Left ventricle myocardium superior (tissue), 1 donor: Measurements from ENCODE around the gene SCN4B. TPM values are rescaled to one million over a fixed set of nuclear protein-coding genes. Genes with fewer than 3 reads are reported as not detected.

Experiments
- ATAC-seq: fragments of 200-7000 bp; cut with Tn5 transposase; one replicate; pipeline ENCODE4 v1.9.1; 2020; ENCODE audit warnings: mild to moderate bottlenecking, moderate library complexity
- DNase-seq: peaks from one replicate; pipeline ENCODE4 v3.0.0-alpha.2; 2020
- intact Hi-C: fragments of 100-400 bp; cut with micrococcal nuclease; formaldehyde crosslinking; loops from one replicate; pipeline ENCODE4 v1.11.0; 2022
- total RNA-seq: library from RNA; stranded (reverse); fragmentation: NEBNext Ultra II Directional; extraction: Animal tissue kit (Norgen Biotek cat#: 25700); gene quantifications from one replicate; pipeline ENCODE4 v1.2.1, GENCODE V29; 2021
- donor health status: DM: no; HTN: yes; CAD: no; lungs with severe emphysema.

The SCN4B gene
- total RNA-seq, 1 donor from 2014 or later = 11.0 TPM

GRCh38 chr11:118155776-118156530 lies 3.3 kb upstream of the SCN4B start:
- peak; percentile 3 for ATAC-seq
- intact Hi-C loops = no loop called here

DNA sequence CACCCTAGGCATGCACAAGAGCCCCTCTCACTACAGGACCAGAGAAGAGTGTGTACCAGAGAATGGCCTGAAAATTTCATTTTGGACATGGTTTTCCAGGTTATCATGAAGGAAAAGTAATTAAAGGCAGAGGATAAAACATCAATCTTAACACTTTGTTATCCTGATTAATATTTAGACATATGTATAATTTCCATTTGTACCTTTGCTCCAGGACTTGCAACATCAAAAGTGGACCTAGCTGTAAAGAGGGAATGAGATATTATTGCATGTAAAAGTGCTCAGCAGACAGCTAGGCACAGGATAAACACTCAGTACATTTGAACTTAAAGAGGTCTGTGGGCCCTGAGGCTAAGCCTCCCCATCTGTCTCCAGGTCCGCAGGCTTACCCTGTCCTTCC lies 2.0 kb upstream of the SCN4B start:
- ATAC-seq (no peak), DNase-seq (no peak)
- intact Hi-C loops = no loop called here

More at GRCh38 chr11:118155776-118156530, 3.3 kb upstream of the SCN4B start:
- no peak for DNase-seq

DNA sequence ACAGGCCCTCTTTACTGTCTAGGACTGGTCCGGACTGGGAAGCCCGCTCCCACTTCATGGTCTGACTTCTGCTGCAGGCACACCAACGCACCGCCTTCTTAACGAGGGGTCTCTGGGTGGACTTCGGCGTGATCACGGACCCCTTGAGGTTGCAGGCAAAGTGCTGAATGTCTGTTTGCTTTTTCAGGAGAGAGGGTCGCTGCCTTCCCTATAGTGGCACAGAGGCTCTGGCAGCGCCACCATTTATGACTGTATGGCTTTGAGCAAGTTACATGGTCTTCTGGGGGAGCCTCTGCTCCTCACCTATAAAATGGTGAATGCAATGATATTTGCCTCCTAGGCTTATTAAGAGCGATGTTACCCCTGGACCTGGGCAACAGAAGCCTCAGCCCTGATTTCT lies 1.4 kb upstream of the SCN4B start:
- ATAC-seq (no peak), DNase-seq (no peak)
- intact Hi-C loops = no loop called here

DNA sequence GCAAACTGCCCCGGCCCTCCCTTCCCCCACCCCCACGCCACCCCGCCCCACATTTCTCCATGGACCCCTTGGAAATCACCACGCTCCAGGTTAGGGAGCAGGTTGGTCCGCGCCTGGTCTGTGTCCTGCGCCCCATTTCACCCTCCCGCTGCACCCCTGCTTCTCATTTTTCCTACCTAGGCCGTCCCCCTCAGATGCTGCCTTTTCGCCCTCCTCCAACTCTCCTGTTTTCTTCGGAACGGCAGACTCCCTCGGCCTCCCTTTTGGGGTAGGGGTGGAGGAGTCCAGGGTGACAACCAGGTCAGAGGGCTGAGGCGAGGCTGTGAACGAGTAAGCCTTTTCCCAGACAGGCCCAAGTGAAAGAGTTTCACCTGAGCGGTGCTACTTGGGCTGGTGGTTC lies 893 bp upstream of the SCN4B start:
- ATAC-seq (no peak), DNase-seq (no peak)
- intact Hi-C loops = no loop called here

DNA sequence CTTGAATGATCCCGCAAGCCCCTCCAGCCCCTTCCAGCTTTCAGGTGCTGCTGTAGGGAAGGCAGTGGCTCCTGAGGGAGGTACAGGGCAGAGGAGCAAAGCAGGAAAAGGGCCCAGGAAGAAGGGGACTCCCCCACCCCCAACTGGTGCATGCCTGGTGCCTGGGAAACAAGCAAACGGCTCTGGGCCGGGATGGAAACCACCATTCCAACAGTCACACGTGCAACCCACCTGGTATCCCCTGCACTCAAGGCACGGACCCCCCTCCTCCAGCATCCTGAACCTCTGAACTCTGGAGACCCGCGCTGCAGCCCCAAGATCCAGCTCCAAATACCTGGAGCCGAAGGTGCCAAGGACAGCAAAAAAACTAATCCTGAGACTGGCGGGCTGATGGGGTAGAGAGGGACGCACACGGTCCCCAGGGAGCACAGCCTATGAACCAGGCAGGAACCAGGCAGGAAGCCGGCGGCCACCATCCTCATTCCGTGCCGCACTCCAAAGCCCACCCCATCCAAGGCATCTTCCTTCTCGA lies 537 bp downstream of the SCN4B start:
- ATAC-seq = peak; percentile 4
- DNase-seq = no peak
- intact Hi-C loops = no loop called here

DNA sequence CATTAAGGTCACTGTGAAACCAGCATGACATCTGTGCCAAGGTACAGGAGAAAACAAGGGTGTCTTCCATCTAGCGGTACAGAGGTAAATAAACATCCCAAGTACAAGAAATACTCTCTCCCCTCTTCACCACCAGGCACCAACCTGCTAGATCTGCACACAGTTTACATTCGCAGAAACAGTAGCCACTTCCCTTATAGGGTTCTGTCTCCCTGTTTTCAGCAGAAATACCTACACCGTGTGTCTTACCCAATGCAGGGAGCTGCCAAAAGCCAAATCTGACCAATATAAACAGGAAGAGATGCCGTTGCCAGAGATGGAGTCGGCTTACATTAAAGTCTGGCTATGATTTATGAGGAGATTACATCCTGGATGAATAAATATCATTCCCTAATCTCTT lies 1.2 kb downstream of the SCN4B start:
- ATAC-seq (no peak), DNase-seq (no peak)
- intact Hi-C loops = no loop called here

DNA sequence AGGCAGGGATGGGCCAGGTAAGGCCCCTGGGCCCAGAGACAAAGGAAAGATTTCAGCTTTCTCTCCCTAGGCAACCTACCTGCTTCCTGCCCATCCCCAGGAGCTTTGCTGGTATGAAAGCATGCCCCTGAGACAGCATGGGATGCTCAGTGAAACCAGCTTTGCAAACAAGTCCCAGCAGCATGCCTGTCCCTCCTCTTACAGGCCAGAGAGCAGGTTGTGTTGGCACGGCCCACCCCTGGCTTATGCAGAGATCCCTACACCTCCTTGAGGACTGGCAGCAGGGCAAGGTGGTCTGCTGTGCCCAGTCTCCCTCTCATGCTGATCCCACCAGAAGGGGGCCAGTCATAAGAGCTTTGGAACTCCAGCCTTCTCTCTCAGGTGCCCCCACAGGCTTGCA lies 3.1 kb downstream of the SCN4B start:
- no peak for DNase-seq
- intact Hi-C loops = loop anchor here (10.0 kb wide), 1 partner anchor 215 kb away; no protein-coding TSS in a partner anchor
- no peak for ATAC-seq

GRCh38 chr11:118148856-118149255 lies 3.8 kb downstream of the SCN4B start:
- intact Hi-C loops = loop anchor here (10.0 kb wide), 1 partner anchor 216 kb away; no protein-coding TSS in a partner anchor
- DNase-seq = no peak
- no peak for ATAC-seq

GRCh38 chr11:118148240-118148639 lies 4.4 kb downstream of the SCN4B start:
- DNase-seq (no peak), ATAC-seq (no peak)
- intact Hi-C loops = loop anchor here (10.0 kb wide), 1 partner anchor 217 kb away; no protein-coding TSS in a partner anchor

DNA sequence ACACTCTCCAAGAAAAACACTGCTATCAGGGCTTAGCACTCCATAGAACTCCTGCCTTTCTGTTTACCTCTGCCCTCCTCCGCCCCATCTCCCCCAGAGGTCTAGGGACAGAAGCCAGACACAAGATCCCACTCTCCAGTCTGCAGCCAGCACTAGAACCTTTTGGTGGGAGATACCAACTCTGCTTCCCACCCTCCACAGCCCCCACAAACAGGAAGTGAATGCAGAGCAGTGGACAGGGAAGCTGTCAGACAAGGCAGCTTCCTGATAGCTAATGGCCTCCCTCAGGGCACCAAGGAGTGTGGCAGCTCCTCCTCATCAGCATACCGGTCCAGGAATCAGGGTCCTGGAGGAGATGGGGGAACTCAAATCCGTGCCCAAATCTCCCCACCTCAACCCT lies 5.1 kb downstream of the SCN4B start:
- DNase-seq (no peak), ATAC-seq (no peak)
- intact Hi-C loops = loop anchor here (10.0 kb wide), 1 partner anchor 217 kb away; no protein-coding TSS in a partner anchor

GRCh38 chr11:118146554-118146953 lies 6.1 kb downstream of the SCN4B start:
- DNase-seq (no peak), ATAC-seq (no peak)
- intact Hi-C loops = loop anchor here (10.0 kb wide), 1 partner anchor 218 kb away; no protein-coding TSS in a partner anchor

DNA sequence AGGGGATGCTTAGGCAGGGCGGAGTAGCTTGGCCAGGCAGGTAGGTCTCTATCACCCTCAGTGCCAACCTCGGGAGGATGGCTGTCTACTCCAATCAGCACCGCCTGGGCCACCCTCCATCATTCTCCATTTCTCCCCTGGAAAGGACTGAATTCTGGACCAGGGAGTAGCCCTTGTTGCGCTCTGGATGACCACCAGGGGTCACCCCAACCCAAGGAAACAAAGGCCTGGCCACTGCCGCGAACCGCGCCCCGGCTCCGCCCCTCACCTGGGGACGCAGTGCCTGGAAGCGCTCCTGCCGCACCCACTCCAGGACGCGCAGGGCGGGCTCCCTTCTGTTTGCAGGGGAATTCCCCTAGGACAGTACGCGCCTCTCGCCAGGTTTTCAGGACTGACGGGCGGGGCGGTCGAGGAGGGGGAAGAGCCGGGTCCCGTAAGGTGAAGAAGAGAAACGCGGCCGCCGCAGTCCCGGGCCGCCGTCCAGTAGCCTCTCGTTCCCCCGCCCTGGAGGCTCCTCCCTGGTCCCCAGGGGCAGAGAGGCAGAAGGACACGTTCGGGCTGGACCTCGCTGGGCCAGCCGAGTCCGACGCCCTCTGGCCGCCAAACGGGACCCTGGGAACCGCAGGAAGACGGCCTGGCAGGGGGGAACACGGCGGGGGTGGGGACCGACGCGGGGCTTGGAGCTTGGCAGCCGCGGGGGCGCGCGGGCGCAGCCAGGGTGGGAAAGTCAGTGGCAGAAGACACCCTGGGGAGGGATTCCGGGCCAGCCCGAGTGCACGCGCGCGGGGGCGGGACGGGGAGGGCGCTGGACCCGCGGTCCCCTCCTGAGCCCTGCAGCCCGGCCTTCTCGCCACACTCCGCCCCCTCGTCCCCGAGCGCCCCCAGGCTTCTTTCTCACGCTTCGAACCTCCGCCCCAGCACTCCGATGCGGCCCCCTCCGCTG lies 7.1 kb downstream of the SCN4B start:
- intact Hi-C loops = loop anchor here (10.0 kb wide), 1 partner anchor 219 kb away; no protein-coding TSS in a partner anchor
- DNase-seq (peak; percentile 92), ATAC-seq (peak; percentile 89)

GRCh38 chr11:118144301-118145268 lies 8.0 kb downstream of the SCN4B start:
- peak; percentile 58 for DNase-seq
- intact Hi-C loops = loop anchor here (10.0 kb wide), 1 partner anchor 220 kb away; no protein-coding TSS in a partner anchor
- peak; percentile 66 for ATAC-seq

GRCh38 chr11:118143661-118144185 lies 8.9 kb downstream of the SCN4B start:
- intact Hi-C loops = loop anchor here (10.0 kb wide), 1 partner anchor 221 kb away; no protein-coding TSS in a partner anchor
- DNase-seq (no peak), ATAC-seq (no peak)

DNA sequence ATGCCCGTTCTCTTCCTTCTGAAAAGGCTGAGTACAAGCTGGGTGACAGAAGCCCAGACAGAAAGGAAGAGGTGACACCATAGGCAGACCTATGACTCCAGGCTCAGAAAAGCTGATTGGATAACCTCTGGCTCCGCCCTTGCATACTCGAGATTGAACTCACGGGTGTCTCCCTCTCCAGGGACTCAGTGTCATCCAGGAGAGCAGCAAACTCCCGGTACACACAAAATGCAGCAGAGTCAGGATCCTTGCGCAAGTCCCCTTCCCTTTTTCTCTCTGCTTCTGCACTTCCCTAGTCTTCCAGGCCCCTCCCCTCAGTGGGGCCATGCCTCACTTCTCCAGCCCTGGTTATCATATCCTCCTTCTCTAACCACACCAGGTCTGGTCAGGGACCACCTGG lies 9.8 kb downstream of the SCN4B start:
- ATAC-seq = no peak
- intact Hi-C loops = loop anchor here (10.0 kb wide), 1 partner anchor 222 kb away; no protein-coding TSS in a partner anchor
- DNase-seq = no peak

DNA sequence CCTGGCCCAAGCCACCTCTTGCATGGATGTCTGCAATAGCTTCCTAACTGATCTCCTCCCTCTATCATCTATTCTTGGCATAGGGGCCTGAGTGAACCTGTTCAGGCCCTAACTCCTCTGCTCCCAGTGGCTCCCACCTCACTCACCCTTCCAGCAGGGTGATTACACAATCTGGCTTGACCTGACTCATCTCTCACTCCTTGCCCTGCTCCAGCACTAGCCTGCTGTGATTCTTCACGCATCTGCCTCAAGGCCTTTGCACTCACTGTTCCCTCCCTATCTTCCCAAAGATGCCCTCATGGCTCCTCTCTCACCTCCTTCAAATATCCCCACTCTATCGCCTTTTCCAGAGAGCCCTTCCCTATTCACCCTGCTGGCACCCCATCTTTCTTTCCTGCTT lies 10.5 kb downstream of the SCN4B start:
- no peak for DNase-seq
- ATAC-seq = no peak
- intact Hi-C loops = loop anchor here (10.0 kb wide), 1 partner anchor 223 kb away; no protein-coding TSS in a partner anchor

DNA sequence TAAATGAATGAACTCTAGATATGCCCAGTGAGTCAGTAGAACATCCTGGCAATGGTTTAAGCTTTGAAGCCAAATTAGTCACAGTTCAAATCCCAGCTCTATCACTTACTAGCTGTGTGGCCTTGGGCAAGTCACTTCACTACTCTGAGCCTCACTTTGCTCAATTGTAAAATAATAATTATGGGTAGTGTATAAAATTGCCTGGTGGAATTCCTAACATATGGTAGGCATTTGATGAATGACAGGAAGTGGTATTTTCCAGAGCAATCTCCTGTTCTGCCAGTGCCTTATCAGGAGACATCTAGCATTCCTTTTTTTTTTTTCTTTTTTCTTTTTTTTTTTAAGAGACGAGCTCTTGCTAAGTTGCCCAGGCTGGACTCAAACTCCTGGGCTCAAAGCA lies 13.0 kb downstream of the SCN4B start:
- DNase-seq = no peak
- intact Hi-C loops = no loop called here
- ATAC-seq = no peak

DNA sequence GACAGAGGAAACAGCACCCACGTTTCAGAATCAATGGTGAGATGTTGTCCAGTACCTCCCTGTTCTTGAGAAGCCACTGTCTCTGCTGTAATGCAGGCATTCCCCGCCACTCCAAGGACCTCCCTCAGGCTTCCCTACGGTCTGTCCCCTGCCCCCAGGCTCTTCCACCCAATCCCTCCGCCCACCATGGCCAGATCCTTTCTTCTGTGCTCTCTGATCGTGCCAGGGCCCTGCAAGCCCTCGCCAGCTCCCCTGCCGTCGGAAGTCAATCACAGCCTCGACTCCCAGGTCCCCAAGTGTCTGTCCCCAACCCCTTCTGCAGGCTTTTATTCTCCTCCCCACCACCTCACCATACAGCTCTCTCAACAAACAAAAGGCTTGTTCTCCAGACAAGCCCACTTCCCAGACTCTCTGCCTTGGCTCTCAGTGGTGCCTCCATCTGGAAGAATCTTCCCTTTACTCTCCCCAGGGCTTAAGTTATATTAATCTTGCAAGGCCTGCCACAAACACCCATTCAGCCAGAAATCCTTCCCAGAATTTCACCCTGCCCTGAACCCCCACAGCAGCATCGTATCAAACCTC lies 13.7 kb downstream of the SCN4B start:
- intact Hi-C loops = no loop called here
- no peak for DNase-seq
- no peak for ATAC-seq
